GM18502 (cell line): ENCODE measurements around the gene RCE1.

ENCODE experiments used
- ATAC-seq: cut with Tn5 transposase; IDR thresholded peaks from one replicate; pipeline ENCODE4 v1.9.1; 2021; ENCODE audit warnings: mild to moderate bottlenecking; ENCODE audit not compliant: unreplicated experiment, poor library complexity

The RCE1 gene

DNA sequence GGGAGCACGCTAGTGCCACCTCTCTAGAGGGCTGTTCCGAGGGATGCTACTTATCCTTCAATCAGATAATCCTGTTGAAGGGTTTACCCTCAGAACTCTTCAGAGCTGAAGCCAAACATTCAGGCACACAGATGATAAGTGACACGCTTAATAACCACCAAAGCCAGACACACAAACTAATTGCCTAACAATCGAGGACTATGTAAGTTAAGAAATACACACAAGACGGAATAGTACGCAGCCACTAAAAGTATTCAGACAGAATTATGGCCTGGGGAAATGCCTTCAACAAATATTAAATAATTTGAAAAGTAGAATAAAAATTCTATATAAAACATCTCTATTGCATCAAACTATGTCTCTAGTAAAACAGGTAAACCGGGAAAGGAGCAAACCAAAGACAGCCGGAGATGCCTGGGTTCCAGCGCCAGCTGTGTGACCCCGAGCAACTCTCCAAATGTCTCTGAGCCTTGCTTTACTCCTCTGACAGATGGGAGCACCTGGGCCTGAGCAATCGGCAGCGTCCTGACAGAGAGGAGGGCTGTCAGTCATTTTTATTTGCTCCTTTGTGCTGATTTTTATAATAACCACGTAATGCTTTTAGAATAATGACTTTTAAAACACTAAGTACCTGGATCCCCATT is 25.0 kb downstream of the RCE1 start:
- no peak for ATAC-seq

GRCh38 chr11:66868726-66869566 is 25.7 kb downstream of the RCE1 start:
- ATAC-seq: peak; percentile 75

DNA sequence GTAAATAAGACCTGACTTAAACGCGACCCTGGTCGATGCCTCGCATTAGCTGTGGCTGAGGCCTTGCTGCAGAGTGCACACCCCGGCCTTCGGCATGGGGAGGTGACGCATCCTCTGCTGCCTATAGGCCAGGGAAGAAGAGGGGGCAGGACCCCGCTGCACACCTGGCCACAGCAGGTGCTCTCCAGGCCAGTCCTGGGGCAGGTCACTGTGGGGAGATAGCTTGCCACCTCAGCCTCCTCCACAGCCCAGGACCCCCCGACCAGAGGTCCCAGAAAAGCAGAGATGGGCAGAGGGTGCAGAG is 26.3 kb downstream of the RCE1 start:
- ATAC-seq: no peak

GRCh38 chr11:66870131-66870530 is 26.9 kb downstream of the RCE1 start:
- no peak for ATAC-seq

DNA sequence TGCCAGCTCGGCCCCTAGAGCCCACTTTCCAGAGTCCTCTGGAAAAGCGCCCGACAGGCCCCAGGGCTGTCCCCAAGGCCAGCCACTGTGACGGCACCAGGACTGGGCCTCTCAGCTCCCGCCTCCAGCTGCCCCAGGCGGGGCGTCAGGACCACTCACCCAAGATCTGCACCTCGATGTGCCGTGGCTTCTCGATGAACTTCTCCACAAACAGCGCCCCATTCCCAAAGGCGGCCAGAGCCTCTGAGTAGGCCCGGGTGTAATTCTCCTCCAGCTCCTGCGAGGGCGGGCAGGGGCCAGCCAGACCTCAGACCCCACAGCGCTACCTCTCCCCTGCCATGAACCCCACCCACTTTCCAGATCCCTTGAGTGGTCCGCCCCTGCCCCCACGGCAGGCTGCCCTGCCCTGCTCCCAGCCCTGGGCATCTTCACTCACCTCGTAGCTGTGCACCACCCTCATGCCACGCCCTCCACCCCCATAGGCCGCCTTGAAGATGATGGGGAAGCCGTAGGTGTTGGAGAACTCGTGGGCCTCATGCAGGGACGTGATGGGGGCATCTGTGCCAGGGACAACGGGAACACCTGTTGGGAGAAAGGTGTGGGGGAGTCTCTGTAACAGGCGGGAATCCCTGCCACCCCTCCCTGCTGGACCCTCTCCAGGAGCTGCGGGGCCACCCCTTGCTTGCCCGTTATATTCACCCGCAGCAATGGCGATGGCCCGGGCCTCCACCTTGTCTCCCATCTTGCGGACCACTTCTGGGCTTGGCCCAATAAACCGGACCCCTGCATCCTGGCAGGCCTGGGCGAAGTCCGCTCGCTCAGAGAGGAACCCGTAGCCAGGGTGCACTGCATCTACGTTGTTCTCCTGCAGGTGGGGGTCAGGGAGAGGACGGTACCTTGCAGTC is 27.6 kb downstream of the RCE1 start:
- ATAC-seq: no peak

- no peak for ATAC-seq
Observed at GRCh38 chr11:66871521-66871901, 28.3 kb downstream of the RCE1 start.

DNA sequence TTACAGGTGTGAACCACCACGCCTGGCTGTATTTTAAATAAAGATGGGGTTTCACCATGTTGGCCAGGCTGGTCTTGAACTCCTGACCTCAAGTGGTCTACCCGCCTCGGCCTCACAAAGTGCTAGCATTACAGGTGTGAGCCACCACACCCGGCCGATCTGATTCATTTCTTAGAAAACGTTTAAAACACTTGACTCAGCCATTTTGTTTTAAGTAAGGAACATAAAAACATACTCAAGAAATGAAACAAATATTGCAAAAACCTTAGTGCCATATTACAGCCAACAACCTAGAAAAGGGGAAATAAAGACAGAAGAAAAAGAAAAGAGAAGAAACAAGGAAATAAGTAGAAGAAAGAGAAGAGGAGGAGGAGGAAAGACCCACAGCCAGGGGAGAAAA is 31.0 kb downstream of the RCE1 start:
- ATAC-seq: no peak

- ATAC-seq: no peak
Observed at GRCh38 chr11:66875378-66875777, 32.1 kb downstream of the RCE1 start.

DNA sequence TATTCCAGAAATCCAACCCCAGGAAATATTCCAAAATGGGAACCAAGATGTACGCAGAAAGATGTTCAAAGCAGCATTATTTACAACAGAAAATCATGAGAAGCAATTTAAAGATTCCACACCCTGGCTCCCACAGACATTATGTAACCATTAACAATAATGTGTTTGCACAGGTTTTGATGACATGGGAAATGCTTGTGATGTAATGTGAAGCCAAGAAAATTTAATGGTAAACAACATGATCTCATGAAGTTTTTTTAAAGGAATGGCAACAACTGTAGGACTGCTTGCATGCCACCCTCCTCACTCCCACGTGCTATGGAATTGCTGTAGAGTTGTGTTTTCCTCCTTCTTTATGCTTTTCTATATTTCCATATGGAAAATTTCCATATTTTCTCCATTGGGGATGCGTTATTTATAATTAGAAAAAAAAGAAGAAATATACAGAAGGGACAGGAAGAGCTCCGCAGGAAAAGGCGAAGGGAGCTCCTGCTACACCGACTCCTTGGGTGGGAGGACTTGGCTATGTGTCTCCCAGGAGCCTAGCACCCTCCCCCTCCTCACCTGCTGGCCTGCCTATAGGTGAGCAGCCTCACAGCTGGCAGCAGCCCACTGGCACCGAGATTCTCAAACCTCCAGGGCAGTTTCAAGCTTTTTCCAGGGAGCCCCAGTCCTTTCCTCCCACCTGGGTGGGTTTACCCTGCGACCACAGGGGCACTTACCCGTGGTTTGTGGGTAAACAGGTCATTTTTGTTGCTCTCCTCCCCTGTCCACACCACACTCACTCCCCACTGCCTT is 34.5 kb downstream of the RCE1 start:
- ATAC-seq: no peak

DNA sequence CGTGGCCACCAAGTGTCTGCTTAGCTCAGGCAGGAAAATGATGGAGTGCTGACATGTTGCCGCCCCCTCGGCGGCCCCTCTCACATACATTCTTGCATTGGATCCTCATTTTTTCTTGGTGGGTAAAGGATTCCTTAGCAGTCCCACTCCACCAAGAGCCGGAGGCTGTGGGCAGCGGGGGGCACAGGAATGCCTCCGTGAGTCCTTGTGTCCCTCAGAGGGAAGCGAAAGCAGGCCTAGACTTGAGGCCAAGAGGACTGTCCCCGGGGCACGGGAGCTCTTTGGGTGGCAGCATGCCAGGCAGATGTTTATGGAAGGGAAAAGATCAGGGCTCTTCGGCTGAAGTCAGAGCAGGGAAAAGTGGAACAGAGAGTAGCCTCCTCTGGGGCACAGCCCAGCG is 35.2 kb downstream of the RCE1 start:
- ATAC-seq: no peak

GRCh38 chr11:66879000-66879399 is 35.8 kb downstream of the RCE1 start:
- no peak for ATAC-seq

DNA sequence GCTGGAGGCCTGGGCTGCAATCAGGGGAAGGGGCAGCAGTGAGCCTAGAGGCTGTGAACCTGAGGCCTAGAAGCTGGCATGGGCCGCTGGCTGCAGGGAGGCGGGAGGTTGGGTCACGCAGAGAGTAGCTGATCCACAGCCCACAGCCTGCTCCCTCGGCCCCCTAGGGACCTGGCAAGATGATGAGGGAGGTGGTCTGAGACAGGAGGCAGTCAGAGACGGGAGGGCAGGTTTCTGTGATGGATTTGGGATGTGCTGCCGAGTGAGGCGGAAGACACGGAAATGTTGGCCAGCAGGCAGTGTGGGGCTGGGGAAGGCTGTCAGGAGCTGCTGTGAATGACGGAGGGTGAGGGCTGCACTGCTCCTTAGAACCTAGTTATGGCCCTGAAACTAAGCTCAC is 36.3 kb downstream of the RCE1 start:
- no peak for ATAC-seq

GRCh38 chr11:66879999-66880398 is 36.8 kb downstream of the RCE1 start:
- ATAC-seq: no peak

GRCh38 chr11:66880496-66881450 is 37.5 kb downstream of the RCE1 start:
- no peak for ATAC-seq

- ATAC-seq: no peak
Observed at GRCh38 chr11:66881451-66881835, 38.2 kb downstream of the RCE1 start.

DNA sequence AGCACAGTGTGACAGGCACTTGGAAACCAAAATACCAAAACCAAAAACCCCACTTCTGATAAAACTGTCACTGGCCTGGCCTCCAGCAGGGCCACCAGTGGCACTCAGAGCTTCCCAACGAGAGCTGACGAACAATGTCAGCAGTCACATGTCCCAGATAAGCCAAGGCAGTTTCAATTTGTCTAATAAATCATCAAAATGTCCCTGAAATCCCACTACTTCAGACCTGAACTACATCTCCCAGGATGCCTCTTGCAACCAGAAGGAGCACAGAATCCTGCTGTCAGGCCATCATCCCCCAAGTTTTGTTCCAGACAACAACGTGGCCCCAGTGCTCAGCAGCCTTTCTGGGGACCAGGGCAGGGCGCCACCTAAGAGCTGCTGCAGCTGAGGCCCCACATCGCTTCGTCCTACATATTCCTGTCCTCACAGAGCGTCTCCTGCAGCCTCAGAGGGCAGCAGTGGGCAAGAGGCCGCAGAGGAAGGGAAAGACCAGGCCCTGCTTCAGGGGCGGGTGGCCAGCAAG is 38.7 kb downstream of the RCE1 start:
- ATAC-seq: no peak

GRCh38 chr11:66882561-66883015 is 39.3 kb downstream of the RCE1 start:
- no peak for ATAC-seq

DNA sequence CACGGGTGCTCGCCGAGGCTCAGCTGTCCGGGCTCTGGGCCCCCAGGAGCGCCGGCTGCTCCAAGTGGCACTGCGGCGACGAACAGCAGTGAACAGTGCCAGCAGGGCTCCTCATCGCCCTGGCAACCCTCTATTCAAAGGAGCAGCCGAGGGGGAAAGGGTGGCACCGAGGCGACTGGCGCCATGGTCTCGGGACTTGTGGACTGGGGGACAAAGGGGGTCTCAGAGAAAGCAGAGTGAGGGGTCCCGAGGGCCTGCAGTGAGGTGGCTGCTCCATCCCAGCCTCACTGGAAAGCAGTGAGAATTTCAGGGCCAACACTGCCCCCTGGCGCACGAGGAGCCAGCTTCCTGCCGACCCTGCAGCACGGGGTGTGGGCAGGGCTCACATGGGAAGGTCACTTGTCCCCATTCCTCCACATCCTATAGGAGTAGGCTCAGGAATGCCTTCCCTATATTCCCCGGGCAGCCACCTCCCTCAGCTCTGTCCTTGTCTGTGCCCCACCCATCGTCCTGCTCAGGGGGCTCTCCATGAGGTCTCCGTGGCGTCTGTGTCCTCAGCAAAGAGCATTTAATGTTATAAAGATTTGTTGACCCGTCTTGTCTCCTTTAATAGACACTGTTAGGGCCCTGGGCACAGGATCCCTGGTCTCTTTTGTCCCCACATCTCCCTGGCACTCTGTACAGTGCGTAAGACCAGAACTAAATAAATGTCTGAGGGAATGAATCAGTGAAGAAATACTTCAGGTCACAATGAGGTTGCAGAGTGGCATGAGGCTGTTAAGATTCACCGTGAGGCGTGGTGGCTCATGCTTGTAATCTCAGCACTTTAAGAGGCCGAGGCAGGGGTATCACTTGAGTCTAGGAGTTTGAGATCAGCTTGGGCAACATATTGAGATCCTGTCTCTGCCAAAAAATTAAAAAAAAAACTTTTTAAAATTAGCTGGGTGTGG is 40.0 kb downstream of the RCE1 start:
- ATAC-seq: no peak
